Thyroid gland (tissue), 4 donors: ENCODE measurements around the gene OR2B6. TPM values are rescaled to one million over a fixed set of nuclear protein-coding genes. Genes with fewer than 3 reads are reported as not detected.

ENCODE experiments used
- DNase-seq, 2 donors: peaks; one replicate each; pipeline ENCODE4 v3.0.0-alpha.2; 2019
- H3K27ac ChIP-seq, 3 donors: fragments of 200-600 bp; sonication (generic); 1 replicate in 2 of 3; 2 replicates in 1 of 3; pipeline ENCODE4 v1.5.1; 2016 to 2019; ENCODE audit warnings: mild to moderate bottlenecking in 1 of 3, moderate library complexity in 1 of 3
- H3K27me3 ChIP-seq: fragments of 200-600 bp; sonication (generic); one replicate; pipeline ENCODE4 v1.5.1; 2019
- H3K36me3 ChIP-seq, 2 donors: fragments of 200-600 bp; sonication (generic); one replicate each; pipeline ENCODE4 v1.5.1; 2016 to 2019
- H3K4me1 ChIP-seq, 2 donors: fragments of 200-600 bp; sonication (generic); one replicate each; pipeline ENCODE4 v1.5.1; 2017 to 2019
- H3K4me3 ChIP-seq, 3 donors: fragments of 200-600 bp; sonication (generic); replicated peaks in 1 of 3; 1 replicate in 2 of 3; 2 replicates in 1 of 3; pipeline ENCODE4 v1.5.1; 2016; ENCODE audit warnings: mild to moderate bottlenecking in 1 of 3
- H3K9me3 ChIP-seq: fragments of 200-600 bp; sonication (generic); one replicate; pipeline ENCODE4 v1.5.1; 2017
- POLR2A ChIP-seq, 2 donors: fragments of 450-650 bp; IDR thresholded peaks; one replicate each; pipeline ENCODE4 v1.6.1; 2017; ENCODE audit warnings: antibody characterized with exemption in 2 of 2, mild to moderate bottlenecking in 2 of 2, moderate library complexity in 1 of 2
- WGBS, 2 donors: methylation state at CpG; one replicate each; pipeline ENCODE4 v1.1.5; 2017; 5-methylcytosine and 5-hydroxymethylcytosine counted together
- intact Hi-C: fragments of 100-400 bp; cut with DNase I; formaldehyde crosslinking; loops from one replicate; pipeline ENCODE4 v1.15.1; 2023
- total RNA-seq, 4 donors: library from RNA; depleted of rRNA; stranded (reverse); fragments of >200 nt; gene quantifications; one replicate each; pipeline ENCODE4 v1.2.3, GENCODE V29; 2016
- TF ChIP-seq, protein P1 (sequence below), 6 experiments: fragments of 200-600 bp in 3 of 6; fragments of 450-650 bp in 3 of 6; sonication (generic) in 3 of 6; IDR thresholded peaks; one replicate each; pipeline ENCODE4 v1.5.1; 2016 to 2019; ENCODE audit warnings: antibody characterized with exemption in 6 of 6, mild to moderate bottlenecking in 2 of 6, inconsistent platforms in 1 of 6, moderate library complexity in 1 of 6

The OR2B6 gene
- total RNA-seq, 4 donors from 2014 or later: not detected

DNA sequence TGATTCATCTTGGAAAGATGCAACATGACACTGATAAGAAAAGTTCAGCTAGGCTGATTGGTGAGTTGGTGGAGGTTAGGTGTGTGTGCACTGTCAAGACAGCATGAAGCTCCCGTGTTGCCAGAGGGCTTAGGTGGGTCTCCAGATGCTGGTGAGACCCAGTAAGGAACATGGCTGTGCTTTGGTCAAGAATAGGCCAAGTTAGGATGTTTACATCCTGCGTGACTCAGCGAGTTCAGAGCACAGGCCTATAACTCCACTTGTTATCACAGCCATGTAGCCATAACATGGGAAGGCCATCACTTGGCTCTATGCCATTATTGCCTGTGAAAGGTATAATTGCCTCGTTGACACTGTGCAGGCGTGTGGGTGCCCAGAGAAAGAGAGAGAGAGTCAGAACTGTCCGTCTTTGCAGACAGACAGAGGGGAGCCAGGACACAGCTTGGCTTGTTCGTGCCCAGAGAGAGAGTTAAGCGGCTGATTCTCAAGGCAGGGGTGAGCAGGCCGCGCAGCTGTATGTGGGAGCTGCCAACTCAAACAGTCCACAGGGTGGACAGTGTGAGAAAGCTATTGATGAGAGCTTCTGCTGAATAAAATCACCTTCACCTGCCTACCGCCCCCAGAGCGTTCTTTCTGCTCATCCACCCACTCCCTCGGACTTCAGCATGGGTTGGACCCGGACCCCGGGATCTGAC, 43.5 kb downstream of the OR2B6 start:
- intact Hi-C loops: no loop called here
- DNase-seq: no peak

DNA sequence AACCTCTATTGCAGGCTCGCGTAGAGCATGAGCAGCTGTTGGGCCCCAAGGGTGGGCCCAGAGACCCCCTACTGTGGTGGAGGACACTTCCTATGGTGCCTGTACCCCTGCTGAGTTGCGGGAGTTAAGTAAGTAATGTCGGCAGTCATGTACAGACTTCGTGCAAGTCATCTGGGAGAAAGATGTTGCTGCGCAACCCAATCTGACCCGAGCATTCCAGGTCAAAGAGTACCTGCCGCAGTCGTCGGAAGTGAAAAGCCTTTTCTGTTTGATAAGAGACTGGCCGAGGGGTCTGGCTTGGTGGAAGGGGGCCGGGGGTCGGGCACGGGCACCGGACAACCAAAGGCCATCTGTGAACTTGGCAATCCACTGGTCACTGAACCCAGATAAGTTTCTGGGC, 44.3 kb downstream of the OR2B6 start:
- Histone ChIP-seq H3K27me3 (no peaks in the 10 kb centered on the region), H3K9me3 (no peaks in the 10 kb centered on the region), H3K4me1 (no peaks in the 10 kb centered on the region), H3K27ac (no peak overlapping the region), H3K36me3 (no peaks in the 10 kb centered on the region), H3K4me3 (no peak overlapping the region)
- TF ChIP-seq, protein P1, sequence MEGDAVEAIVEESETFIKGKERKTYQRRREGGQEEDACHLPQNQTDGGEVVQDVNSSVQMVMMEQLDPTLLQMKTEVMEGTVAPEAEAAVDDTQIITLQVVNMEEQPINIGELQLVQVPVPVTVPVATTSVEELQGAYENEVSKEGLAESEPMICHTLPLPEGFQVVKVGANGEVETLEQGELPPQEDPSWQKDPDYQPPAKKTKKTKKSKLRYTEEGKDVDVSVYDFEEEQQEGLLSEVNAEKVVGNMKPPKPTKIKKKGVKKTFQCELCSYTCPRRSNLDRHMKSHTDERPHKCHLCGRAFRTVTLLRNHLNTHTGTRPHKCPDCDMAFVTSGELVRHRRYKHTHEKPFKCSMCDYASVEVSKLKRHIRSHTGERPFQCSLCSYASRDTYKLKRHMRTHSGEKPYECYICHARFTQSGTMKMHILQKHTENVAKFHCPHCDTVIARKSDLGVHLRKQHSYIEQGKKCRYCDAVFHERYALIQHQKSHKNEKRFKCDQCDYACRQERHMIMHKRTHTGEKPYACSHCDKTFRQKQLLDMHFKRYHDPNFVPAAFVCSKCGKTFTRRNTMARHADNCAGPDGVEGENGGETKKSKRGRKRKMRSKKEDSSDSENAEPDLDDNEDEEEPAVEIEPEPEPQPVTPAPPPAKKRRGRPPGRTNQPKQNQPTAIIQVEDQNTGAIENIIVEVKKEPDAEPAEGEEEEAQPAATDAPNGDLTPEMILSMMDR (IDR thresholded peaks at IDR 0.05): no peak
- TF ChIP-seq POLR2A (IDR thresholded peaks at IDR 0.05): no peak
- 88 to 91% methylated on average over 13 to 15 of the region's 15 CpGs for WGBS, 2 donors
- intact Hi-C loops: no loop called here
- DNase-seq: no peak

More for the DNA sequence above, 43.5 kb downstream of the OR2B6 start:
- Histone ChIP-seq H3K36me3 (no peaks in the 10 kb centered on the region), H3K27ac (no peak overlapping the region), H3K9me3 (no peaks in the 10 kb centered on the region), H3K27me3 (no peaks in the 10 kb centered on the region), H3K4me1 (no peaks in the 10 kb centered on the region), H3K4me3 (no peak overlapping the region)
- no peak for TF ChIP-seq POLR2A (IDR thresholded peaks at IDR 0.05)
- TF ChIP-seq, protein P1 (IDR thresholded peaks at IDR 0.05): no peak
- WGBS, 2 donors: 85% methylated on average over 14 to 15 of the region's 15 CpGs

DNA sequence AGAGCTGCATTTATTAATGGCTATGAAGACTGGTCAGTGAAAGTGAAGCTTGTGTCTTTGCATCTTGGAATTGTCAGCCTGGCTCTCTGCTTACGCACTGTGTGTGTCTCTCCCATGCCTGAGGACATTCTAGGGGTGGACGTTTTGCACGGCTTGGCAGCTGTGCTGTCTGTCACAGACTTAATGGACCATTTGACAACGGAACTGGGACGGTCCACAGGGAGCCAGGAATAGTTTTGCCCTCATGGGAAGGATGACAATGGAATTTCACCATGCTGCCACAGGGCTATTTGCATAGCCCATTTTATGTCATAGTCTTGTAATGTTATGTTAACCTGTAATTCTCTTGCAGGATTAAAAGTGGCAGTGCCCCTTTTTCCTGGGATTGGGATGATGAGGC, 44.7 kb downstream of the OR2B6 start:
- Histone ChIP-seq H3K36me3 (no peaks in the 10 kb centered on the region), H3K27ac (no peak overlapping the region), H3K4me1 (no peaks in the 10 kb centered on the region), H3K4me3 (no peak overlapping the region), H3K9me3 (no peaks in the 10 kb centered on the region), H3K27me3 (no peaks in the 10 kb centered on the region)
- intact Hi-C loops: no loop called here
- TF ChIP-seq POLR2A (IDR thresholded peaks at IDR 0.05): no peak
- TF ChIP-seq, protein P1 (IDR thresholded peaks at IDR 0.05): no peak
- no peak for DNase-seq
- WGBS, 2 donors: 60 to 74% methylated on average over 4 to 5 of the region's 5 CpGs

DNA sequence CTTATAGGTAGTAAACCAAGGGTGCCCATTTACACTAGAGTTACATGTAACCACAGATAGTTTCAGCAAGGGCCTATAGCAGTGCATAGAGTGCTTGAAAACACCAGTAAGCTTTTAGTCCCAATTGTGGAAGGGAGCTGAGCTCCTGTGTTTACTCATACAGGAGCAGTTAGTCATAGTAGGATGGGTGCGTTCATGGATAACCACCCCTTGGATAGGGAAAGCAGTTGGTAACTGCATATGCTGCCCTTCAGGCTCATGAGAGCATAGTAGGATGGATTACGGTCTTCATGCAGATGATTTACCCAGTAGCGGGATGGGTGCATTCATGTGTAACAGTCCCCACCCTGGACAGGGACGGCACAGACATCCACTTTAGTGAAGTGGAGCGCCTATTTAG, 45.1 kb downstream of the OR2B6 start:
- Histone ChIP-seq H3K36me3 (no peaks in the 10 kb centered on the region), H3K27ac (no peak overlapping the region), H3K4me1 (no peaks in the 10 kb centered on the region), H3K27me3 (no peaks in the 10 kb centered on the region), H3K9me3 (no peaks in the 10 kb centered on the region), H3K4me3 (no peak overlapping the region)
- TF ChIP-seq, protein P1 (IDR thresholded peaks at IDR 0.05): no peak
- no peak for TF ChIP-seq POLR2A (IDR thresholded peaks at IDR 0.05)
- WGBS, 2 donors: 52 to 86% methylated on average over 1 to 5 of the region's 5 CpGs
- no peak for DNase-seq
- intact Hi-C loops: no loop called here

DNA sequence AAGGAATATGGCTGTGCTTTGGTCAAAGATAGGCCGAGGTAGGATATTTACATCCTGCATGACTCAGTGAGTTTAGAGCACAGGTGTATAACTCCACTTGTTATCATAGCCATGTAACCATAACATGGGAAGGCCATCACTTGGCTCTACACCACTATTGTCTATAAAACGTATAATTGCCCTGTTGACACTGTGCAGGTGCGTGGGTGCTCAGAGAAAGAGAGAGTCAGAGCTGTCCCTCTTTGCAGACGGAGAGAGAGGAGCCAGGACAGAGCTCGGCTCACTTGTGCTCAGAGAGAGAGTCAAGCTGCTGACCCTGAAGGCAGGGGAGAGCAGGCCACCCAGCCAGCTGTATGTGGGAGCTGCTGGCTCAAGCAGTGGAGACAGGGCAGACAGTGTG, 46.0 kb downstream of the OR2B6 start:
- Histone ChIP-seq H3K9me3 (no peaks in the 10 kb centered on the region), H3K4me1 (no peaks in the 10 kb centered on the region), H3K36me3 (no peaks in the 10 kb centered on the region), H3K27me3 (no peaks in the 10 kb centered on the region), H3K27ac (no peak overlapping the region), H3K4me3 (no peak overlapping the region)
- no peak for DNase-seq
- intact Hi-C loops: no loop called here
- TF ChIP-seq, protein P1 (IDR thresholded peaks at IDR 0.05): no peak
- no peak for TF ChIP-seq POLR2A (IDR thresholded peaks at IDR 0.05)
- WGBS, 2 donors: 87 to 89% methylated on average over 5 of the region's 5 CpGs
